Fibroblast of lung (primary cell): ENCODE results near the gene ENOX1. TPM values are rescaled to one million over a fixed set of nuclear protein-coding genes. Genes with fewer than 3 reads are reported as not detected.

Experiments
- DNase-seq, 2 donors: peaks; one replicate each; pipeline versions ENCODE4 v3.0.0 to v3.0.0-alpha.2; 2010; ENCODE audit warnings: low read depth in 2 of 2
- H2AFZ ChIP-seq: 2 replicates; pipeline ENCODE4 v1.5.1; 2012; ENCODE audit warnings: low read length, control low read depth, inconsistent platforms
- H3K27ac ChIP-seq: 2 replicates; pipeline ENCODE4 v1.5.1; 2011; ENCODE audit warnings: low read length, control low read depth; ENCODE audit not compliant: insufficient read depth
- H3K27me3 ChIP-seq: 2 replicates; pipeline ENCODE4 v1.5.1; 2011; ENCODE audit warnings: mild to moderate bottlenecking, low read length; ENCODE audit not compliant: control insufficient read depth, insufficient read depth
- H3K36me3 ChIP-seq: 2 replicates; pipeline ENCODE4 v1.5.1; 2011; ENCODE audit warnings: low read length; ENCODE audit not compliant: control insufficient read depth, insufficient read depth
- H3K4me1 ChIP-seq: 2 replicates; pipeline ENCODE4 v1.5.1; 2011; ENCODE audit warnings: low read length; ENCODE audit not compliant: control insufficient read depth, insufficient read depth; ENCODE audit errors: extremely low read depth
- H3K4me2 ChIP-seq: 2 replicates; pipeline ENCODE4 v1.5.1; 2011; ENCODE audit warnings: low read length, control low read depth; ENCODE audit not compliant: insufficient read depth; ENCODE audit errors: extremely low read depth
- H3K4me3 ChIP-seq, 4 experiments: fragments of 200-600 bp in 1 of 4; sonication (generic) in 1 of 4; replicated peaks in 1 of 4; 2 replicates each; pipeline ENCODE4 v1.5.1; 2011 to 2016; ENCODE audit warnings: low read length in 4 of 4, low read depth in 3 of 4, mild to moderate bottlenecking in 3 of 4, control low read depth in 2 of 4, inconsistent platforms in 1 of 4, mixed read lengths in 1 of 4; ENCODE audit not compliant: insufficient read depth in 1 of 4; ENCODE audit errors: control extremely low read depth in 1 of 4
- H3K79me2 ChIP-seq: 2 replicates; pipeline ENCODE4 v1.5.1; 2012; ENCODE audit warnings: mild to moderate bottlenecking, low read length, inconsistent platforms; ENCODE audit not compliant: control insufficient read depth, insufficient read depth
- H3K9ac ChIP-seq: 2 replicates; pipeline ENCODE4 v1.5.1; 2011; ENCODE audit warnings: mild to moderate bottlenecking, low read length, control low read depth; ENCODE audit not compliant: insufficient read depth
- H3K9me3 ChIP-seq: 2 replicates; pipeline ENCODE4 v1.5.1; 2012; ENCODE audit warnings: low read depth, low read length; ENCODE audit not compliant: control insufficient read depth, insufficient read depth
- H4K20me1 ChIP-seq: 2 replicates; pipeline ENCODE4 v1.5.1; 2011; ENCODE audit warnings: low read length; ENCODE audit not compliant: control insufficient read depth, insufficient read depth; ENCODE audit errors: extremely low read depth
- EZH2 ChIP-seq: IDR thresholded peaks from 2 replicates; pipeline ENCODE4 v1.5.1; 2012; ENCODE audit warnings: low read length, control low read depth, mild to moderate bottlenecking; ENCODE audit errors: missing control alignments
- polyA plus RNA-seq, 2 donors: library from polyadenylated mRNA; depleted of rRNA in 1 of 2; stranded (reverse) in 1 of 2; unstranded in 1 of 2; fragments of >200 nt; gene quantifications; 2 replicates each; pipeline ENCODE4 v1.2.1, GENCODE V29; 2011 to 2012; ENCODE audit warnings: missing spikeins in 1 of 2
- total RNA-seq: library from RNA; depleted of rRNA; stranded (reverse); fragments of >200 nt; gene quantifications from 2 replicates; pipeline ENCODE4 v1.2.1, GENCODE V29; 2014
- TF ChIP-seq, protein P1 (sequence below), 2 donors: IDR thresholded peaks in 1 of 2; conservative IDR thresholded peaks in 1 of 2; 1 replicate in 1 of 2; 2 replicates in 1 of 2; pipeline ENCODE4 v1.5.1; 2011 to 2012; ENCODE audit warnings: low read length in 2 of 2, control low read depth in 1 of 2, inconsistent platforms in 1 of 2, low read depth in 1 of 2, mild to moderate bottlenecking in 1 of 2

ENOX1 gene
- total and polyA plus RNA-seq, 2 donors (not counting 1 experiment from before 2014, with no cell fraction given): 3.5 to 7.6 TPM

DNA sequence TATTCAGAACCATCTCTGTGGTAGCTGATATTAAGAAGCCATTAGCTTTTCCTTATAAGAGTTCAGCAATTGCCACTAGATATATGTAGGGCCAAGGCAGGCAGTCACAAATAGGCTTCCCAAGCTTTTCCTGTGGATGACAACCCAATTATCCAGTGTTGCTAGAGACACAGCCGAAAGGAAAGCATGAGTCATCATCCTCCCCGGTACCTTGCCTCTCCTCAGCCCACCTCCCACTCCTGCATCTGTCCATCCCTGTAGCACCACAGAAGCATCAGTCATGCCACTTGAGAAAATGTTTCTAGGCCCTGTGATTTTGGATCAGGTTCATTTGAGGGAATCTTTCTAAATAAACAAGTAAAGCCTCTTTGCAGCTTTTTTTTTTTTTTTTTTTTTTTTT lies 559.1 kb downstream of the ENOX1 start:
- peak in 1 of 2 donors; percentile 64 for DNase-seq
- Histone ChIP-seq H3K4me3 (no peak overlapping the region), H3K4me2 (no peak overlapping the region), H3K9me3 (no peaks in the 10 kb centered on the region), H3K27ac (no peak overlapping the region), H3K27me3 (no peaks in the 10 kb centered on the region), H2AFZ (no peak overlapping the region), H3K9ac (no peak overlapping the region), H3K79me2 (no peaks in the 10 kb centered on the region), H3K36me3 (no peaks in the 10 kb centered on the region), H3K4me1 (no peaks in the 10 kb centered on the region), H4K20me1 (no peaks in the 10 kb centered on the region)
- TF ChIP-seq EZH2: no peak
- TF ChIP-seq, protein P1, sequence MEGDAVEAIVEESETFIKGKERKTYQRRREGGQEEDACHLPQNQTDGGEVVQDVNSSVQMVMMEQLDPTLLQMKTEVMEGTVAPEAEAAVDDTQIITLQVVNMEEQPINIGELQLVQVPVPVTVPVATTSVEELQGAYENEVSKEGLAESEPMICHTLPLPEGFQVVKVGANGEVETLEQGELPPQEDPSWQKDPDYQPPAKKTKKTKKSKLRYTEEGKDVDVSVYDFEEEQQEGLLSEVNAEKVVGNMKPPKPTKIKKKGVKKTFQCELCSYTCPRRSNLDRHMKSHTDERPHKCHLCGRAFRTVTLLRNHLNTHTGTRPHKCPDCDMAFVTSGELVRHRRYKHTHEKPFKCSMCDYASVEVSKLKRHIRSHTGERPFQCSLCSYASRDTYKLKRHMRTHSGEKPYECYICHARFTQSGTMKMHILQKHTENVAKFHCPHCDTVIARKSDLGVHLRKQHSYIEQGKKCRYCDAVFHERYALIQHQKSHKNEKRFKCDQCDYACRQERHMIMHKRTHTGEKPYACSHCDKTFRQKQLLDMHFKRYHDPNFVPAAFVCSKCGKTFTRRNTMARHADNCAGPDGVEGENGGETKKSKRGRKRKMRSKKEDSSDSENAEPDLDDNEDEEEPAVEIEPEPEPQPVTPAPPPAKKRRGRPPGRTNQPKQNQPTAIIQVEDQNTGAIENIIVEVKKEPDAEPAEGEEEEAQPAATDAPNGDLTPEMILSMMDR (conservative IDR thresholded peaks at IDR 0.05 in 1 of 2, IDR thresholded peaks at IDR 0.05 in 1 of 2; ENCODE audit: low read depth in 1 of 2, low read length in 2 of 2): no peak

DNA sequence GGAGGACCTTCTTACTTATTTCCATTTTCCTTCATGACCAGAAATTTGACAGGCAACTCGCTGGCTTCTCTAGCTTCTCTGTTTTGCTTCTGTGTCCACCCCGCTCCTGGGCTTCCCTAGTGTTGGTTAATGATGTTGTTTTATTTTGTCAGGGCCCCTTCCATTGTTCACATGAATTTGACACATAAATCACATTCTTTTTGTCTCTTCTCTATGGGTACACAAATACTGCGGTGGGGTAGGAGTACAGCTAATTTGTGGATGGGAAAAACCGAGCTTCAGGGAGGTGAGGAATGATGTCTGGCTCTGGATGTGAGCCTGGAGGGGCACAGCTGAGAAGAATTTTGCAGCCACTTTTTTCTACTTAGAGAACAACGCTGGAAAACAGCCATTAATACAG lies 563.6 kb downstream of the ENOX1 start:
- no peak overlapping the region for H3K9ac ChIP-seq
- H3K27ac ChIP-seq: no peak overlapping the region
- no peaks in the 10 kb centered on the region for H3K4me1 ChIP-seq
- H3K36me3 ChIP-seq: no peaks in the 10 kb centered on the region
- H3K79me2 ChIP-seq: no peaks in the 10 kb centered on the region
- no peak overlapping the region for H3K4me3 ChIP-seq
- TF ChIP-seq, protein P1 (conservative IDR thresholded peaks at IDR 0.05 in 1 of 2, IDR thresholded peaks at IDR 0.05 in 1 of 2; ENCODE audit: low read depth in 1 of 2, low read length in 2 of 2): no peak
- TF ChIP-seq EZH2: no peak
- no peaks in the 10 kb centered on the region for H3K27me3 ChIP-seq
- no peaks in the 10 kb centered on the region for H4K20me1 ChIP-seq
- H3K4me2 ChIP-seq: no peak overlapping the region
- no peak for DNase-seq
- no peaks in the 10 kb centered on the region for H3K9me3 ChIP-seq
- no peak overlapping the region for H2AFZ ChIP-seq

DNA sequence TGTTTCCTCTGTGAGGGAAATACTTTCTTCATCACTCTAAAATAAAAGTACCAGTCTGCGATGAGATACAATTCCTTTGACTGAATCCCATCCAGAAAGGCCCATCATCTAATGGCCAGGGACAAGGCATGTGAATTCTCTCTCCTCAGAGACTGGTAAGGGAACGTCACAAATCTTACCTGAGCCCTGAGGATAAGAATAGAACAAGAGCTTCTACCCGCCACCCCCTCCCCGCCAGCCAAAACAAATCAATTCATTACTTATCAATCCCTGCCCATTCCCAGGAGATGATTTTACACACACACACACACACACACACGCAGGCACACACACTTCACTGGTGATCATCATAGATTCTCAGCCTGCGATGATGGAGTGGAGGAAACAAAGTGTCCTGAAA lies 564.7 kb downstream of the ENOX1 start:
- Histone ChIP-seq H3K9me3 (no peaks in the 10 kb centered on the region), H3K27ac (no peak overlapping the region), H3K4me2 (no peak overlapping the region), H3K79me2 (no peaks in the 10 kb centered on the region), H3K4me3 (no peak overlapping the region), H2AFZ (no peak overlapping the region), H3K36me3 (no peaks in the 10 kb centered on the region), H4K20me1 (no peaks in the 10 kb centered on the region), H3K27me3 (no peaks in the 10 kb centered on the region), H3K4me1 (no peaks in the 10 kb centered on the region), H3K9ac (no peak overlapping the region)
- DNase-seq: no peak
- TF ChIP-seq EZH2: no peak
